HG02798 (cell line): ENCODE data around the gene FCAMR.
A peak's percentile ranks its signal among the peaks of the same experiment; 100 is the strongest.
"Not testable (repeated sequence)": the region's sequence is repeated elsewhere in the genome, so short reads cannot be mapped to it uniquely, and the experiment has no call there.

Experiments
- ATAC-seq: cut with Tn5 transposase; IDR thresholded peaks from one replicate; pipeline ENCODE4 v1.9.1; 2021; ENCODE audit warnings: mild to moderate bottlenecking; ENCODE audit not compliant: unreplicated experiment, poor library complexity

Gene FCAMR

GRCh38 chr1:206939841-206940587, 30.2 kb downstream of the FCAMR start:
- no peak for ATAC-seq

GRCh38 chr1:206939131-206939530, 31.1 kb downstream of the FCAMR start:
- ATAC-seq, result no peak

- no peak for ATAC-seq
Measured at GRCh38 chr1:206937425-206937824, 32.8 kb downstream of the FCAMR start.

GRCh38 chr1:206935491-206936067, 34.7 kb downstream of the FCAMR start:
- ATAC-seq, result no peak

- peak; percentile 29 for ATAC-seq
Measured at GRCh38 chr1:206933333-206933945, 36.8 kb downstream of the FCAMR start.

GRCh38 chr1:206932177-206932576, 38.1 kb downstream of the FCAMR start:
- ATAC-seq, result no peak

GRCh38 chr1:206931709-206932108, 38.6 kb downstream of the FCAMR start:
- ATAC-seq, result peak; percentile 21

GRCh38 chr1:206930210-206930798, 40.0 kb downstream of the FCAMR start:
- ATAC-seq, result peak; percentile 80

- ATAC-seq, result no peak
Measured at GRCh38 chr1:206929524-206929923, 40.7 kb downstream of the FCAMR start.

GRCh38 chr1:206926286-206926685, 44.0 kb downstream of the FCAMR start:
- ATAC-seq, result no peak

GRCh38 chr1:206925106-206925736, 45.0 kb downstream of the FCAMR start:
- peak; percentile 67 for ATAC-seq

- ATAC-seq, result peak; percentile 16
Measured at GRCh38 chr1:206924592-206925105, 45.6 kb downstream of the FCAMR start.

GRCh38 chr1:206923961-206924557, 46.2 kb downstream of the FCAMR start:
- ATAC-seq, result not testable (repeated sequence)

GRCh38 chr1:206923009-206923960, 47.0 kb downstream of the FCAMR start:
- ATAC-seq, result peak; percentile 56

- ATAC-seq, result no peak
Measured at GRCh38 chr1:206922524-206922923, 47.7 kb downstream of the FCAMR start.

GRCh38 chr1:206921772-206922265, 48.4 kb downstream of the FCAMR start, which contains the start of gene FCMR:
Gene FCMR, minus strand, starts transcription at chr1:206921941. Its CDS starts 87 bp downstream, at chr1:206921854.
- ATAC-seq, result peak; percentile 15

GRCh38 chr1:206918076-206918475, 52.2 kb downstream of the FCAMR start:
- no peak for ATAC-seq

GRCh38 chr1:206916000-206916709, 54.1 kb downstream of the FCAMR start:
- ATAC-seq, result no peak
